Measurements from ENCODE around the gene SLC44A5. TPM values are rescaled to one million over a fixed set of nuclear protein-coding genes. Genes with fewer than 3 reads are reported as not detected.
"Not testable (repeated sequence)": the region's sequence is repeated elsewhere in the genome, so short reads cannot be mapped to it uniquely, and the experiment has no call there.

SLC44A5 gene
- polyA plus RNA-seq, 3 donors = not detected

DNA sequence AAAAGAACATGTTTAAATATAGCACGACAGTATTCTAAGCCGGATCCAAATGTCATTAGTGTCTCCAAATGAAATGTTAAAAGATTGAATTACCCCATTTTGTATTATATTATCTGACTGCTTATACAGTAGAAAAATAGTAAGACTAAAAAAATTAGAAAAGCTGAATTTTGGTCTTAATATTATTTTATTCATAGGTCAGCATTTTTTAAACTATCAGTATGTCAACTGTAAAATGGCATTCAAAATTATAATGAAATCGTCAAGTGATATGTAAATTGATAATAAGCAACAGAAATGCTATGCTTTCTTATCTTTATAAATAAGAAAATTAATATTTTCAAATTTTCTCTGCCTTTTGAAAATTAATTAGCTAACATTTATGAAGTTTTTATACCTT, 16.6 kb downstream of the SLC44A5 start:
- intact Hi-C loops (cut with micrococcal nuclease) = no loop called here
- no peak for DNase-seq
- Mint-ChIP-seq H3K27ac (no peak overlapping the region), H3K36me3 (no peaks in the 10 kb centered on the region), H3K4me1 (no peaks in the 10 kb centered on the region), H3K27me3 (ENCODE audit: low read depth in 3 of 3) (peaks cover 0 to 4% (median 0%) of the 10 kb centered on the region in 3 donors), H3K4me3 (no peak overlapping the region), H3K9me3 (peaks cover 0 to 6% (median 3%) of the 10 kb centered on the region in 7 donors)
- no CpG with 5 or more reads among the region's 3 CpGs for WGBS (ENCODE audit: insufficient coverage)
- Histone ChIP-seq H3K4me1 (ENCODE audit: control insufficient read depth in 1 of 2, insufficient read depth in 2 of 2, low read length in 2 of 2) (no peaks in the 10 kb centered on the region), H2AFZ (ENCODE audit: insufficient read depth, low read depth, low read length, poor library complexity, severe bottlenecking) (no peak overlapping the region), H3K79me2 (ENCODE audit: insufficient read depth, low read length) (no peaks in the 10 kb centered on the region), H3K9me3 (replicated peaks in 1 of 2; ENCODE audit: control insufficient read depth in 1 of 2, insufficient read depth in 1 of 2, low read length in 2 of 2) (no peaks in the 10 kb centered on the region), H3K9ac (ENCODE audit: insufficient read depth, low read length, poor library complexity, severe bottlenecking) (no peak overlapping the region), H3K4me3 (replicated peaks in 1 of 3; ENCODE audit: low read depth in 2 of 3, low read length in 3 of 3) (no peak overlapping the region), H3K4me2 (replicated peaks; ENCODE audit: extremely low read depth, low read length, poor library complexity, severe bottlenecking) (no peak overlapping the region), H3K36me3 (replicated peaks in 1 of 2; ENCODE audit: control insufficient read depth in 1 of 2, insufficient read depth in 2 of 2, low read length in 2 of 2) (no peaks in the 10 kb centered on the region), H3K27me3 (ENCODE audit: control insufficient read depth in 2 of 2, insufficient read depth in 2 of 2, low read length in 2 of 2) (no peaks in the 10 kb centered on the region), H3K27ac (ENCODE audit: low read depth in 1 of 2, low read length in 2 of 2) (no peak overlapping the region), H4K20me1 (ENCODE audit: insufficient read depth, low read length) (no peaks in the 10 kb centered on the region)
- TF ChIP-seq, protein P1, sequence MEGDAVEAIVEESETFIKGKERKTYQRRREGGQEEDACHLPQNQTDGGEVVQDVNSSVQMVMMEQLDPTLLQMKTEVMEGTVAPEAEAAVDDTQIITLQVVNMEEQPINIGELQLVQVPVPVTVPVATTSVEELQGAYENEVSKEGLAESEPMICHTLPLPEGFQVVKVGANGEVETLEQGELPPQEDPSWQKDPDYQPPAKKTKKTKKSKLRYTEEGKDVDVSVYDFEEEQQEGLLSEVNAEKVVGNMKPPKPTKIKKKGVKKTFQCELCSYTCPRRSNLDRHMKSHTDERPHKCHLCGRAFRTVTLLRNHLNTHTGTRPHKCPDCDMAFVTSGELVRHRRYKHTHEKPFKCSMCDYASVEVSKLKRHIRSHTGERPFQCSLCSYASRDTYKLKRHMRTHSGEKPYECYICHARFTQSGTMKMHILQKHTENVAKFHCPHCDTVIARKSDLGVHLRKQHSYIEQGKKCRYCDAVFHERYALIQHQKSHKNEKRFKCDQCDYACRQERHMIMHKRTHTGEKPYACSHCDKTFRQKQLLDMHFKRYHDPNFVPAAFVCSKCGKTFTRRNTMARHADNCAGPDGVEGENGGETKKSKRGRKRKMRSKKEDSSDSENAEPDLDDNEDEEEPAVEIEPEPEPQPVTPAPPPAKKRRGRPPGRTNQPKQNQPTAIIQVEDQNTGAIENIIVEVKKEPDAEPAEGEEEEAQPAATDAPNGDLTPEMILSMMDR (IDR thresholded peaks at IDR 0.05) = no peak

DNA sequence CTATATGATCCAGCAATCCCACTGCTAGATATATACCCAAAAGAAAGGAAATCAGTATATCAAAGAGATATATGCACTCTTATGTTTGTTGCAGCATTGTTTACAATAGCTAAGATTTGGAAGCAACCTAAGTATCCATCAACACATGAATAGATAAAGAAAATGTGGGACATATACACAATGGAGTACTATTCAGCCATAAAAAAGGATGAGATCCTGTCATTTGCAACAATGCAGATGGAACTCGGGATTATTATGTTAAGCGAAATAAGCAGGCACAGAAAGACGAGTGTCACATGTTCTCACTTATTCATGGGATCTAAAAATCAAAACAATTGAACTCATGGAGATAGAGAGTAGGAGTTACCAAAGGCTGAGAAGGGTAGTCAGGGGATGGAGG, 17.5 kb downstream of the SLC44A5 start:
- intact Hi-C loops (cut with micrococcal nuclease); H4K20me1 ChIP-seq (ENCODE audit: insufficient read depth, low read length); H3K36me3 Mint-ChIP-seq; H3K4me2 ChIP-seq (replicated peaks; ENCODE audit: extremely low read depth, low read length, poor library complexity, severe bottlenecking); H3K9me3 ChIP-seq (replicated peaks in 1 of 2; ENCODE audit: control insufficient read depth in 1 of 2, insufficient read depth in 1 of 2, low read length in 2 of 2); H3K27ac ChIP-seq (ENCODE audit: low read depth in 1 of 2, low read length in 2 of 2); DNase-seq; H3K4me1 ChIP-seq (ENCODE audit: control insufficient read depth in 1 of 2, insufficient read depth in 2 of 2, low read length in 2 of 2); H3K4me1 Mint-ChIP-seq; H2AFZ ChIP-seq (ENCODE audit: insufficient read depth, low read depth, low read length, poor library complexity, severe bottlenecking); H3K9ac ChIP-seq (ENCODE audit: insufficient read depth, low read length, poor library complexity, severe bottlenecking); H3K36me3 ChIP-seq (replicated peaks in 1 of 2; ENCODE audit: control insufficient read depth in 1 of 2, insufficient read depth in 2 of 2, low read length in 2 of 2); H3K4me3 ChIP-seq (replicated peaks in 1 of 3; ENCODE audit: low read depth in 2 of 3, low read length in 3 of 3); H3K27me3 ChIP-seq (ENCODE audit: control insufficient read depth in 2 of 2, insufficient read depth in 2 of 2, low read length in 2 of 2); H3K27ac Mint-ChIP-seq; H3K79me2 ChIP-seq (ENCODE audit: insufficient read depth, low read length); H3K4me3 Mint-ChIP-seq; H3K9me3 Mint-ChIP-seq; H3K27me3 Mint-ChIP-seq (ENCODE audit: low read depth in 3 of 3): not testable (repeated sequence)
- WGBS (ENCODE audit: insufficient coverage) = no CpG with 5 or more reads among the region's 3 CpGs
